Liver (tissue), 9 donors: ENCODE measurements around the gene SLC9C1. TPM values are rescaled to one million over a fixed set of nuclear protein-coding genes. Genes with fewer than 3 reads are reported as not detected.
"Not testable (repeated sequence)": the region's sequence is repeated elsewhere in the genome, so short reads cannot be mapped to it uniquely, and the experiment has no call there.

Experiments
- DNase-seq: peaks from one replicate; pipeline ENCODE4 v3.0.0-alpha.2; 2017; ENCODE audit warnings: low spot score
- H3K27ac ChIP-seq, 2 donors: one replicate each; pipeline ENCODE4 v1.7.0; 2013; ENCODE audit warnings: inconsistent platforms in 2 of 2, low read length in 2 of 2, control low read depth in 1 of 2, low read depth in 1 of 2, mild to moderate bottlenecking in 1 of 2
- H3K27me3 ChIP-seq, 4 donors: one replicate each; pipeline versions ENCODE4 v1.6.1 to v1.7.0; 2013; ENCODE audit warnings: low read length in 3 of 4, inconsistent platforms in 1 of 4, mild to moderate bottlenecking in 1 of 4, moderate library complexity in 1 of 4; ENCODE audit not compliant: control insufficient read depth in 4 of 4, insufficient read depth in 4 of 4
- H3K36me3 ChIP-seq, 4 donors: one replicate each; pipeline versions ENCODE4 v1.6.1 to v1.7.0; 2013; ENCODE audit warnings: low read length in 3 of 4, mild to moderate bottlenecking in 3 of 4, low read depth in 1 of 4, moderate library complexity in 1 of 4; ENCODE audit not compliant: control insufficient read depth in 4 of 4, insufficient read depth in 3 of 4
- H3K4me1 ChIP-seq, 4 donors: one replicate each; pipeline versions ENCODE4 v1.6.1 to v1.7.0; 2013; ENCODE audit warnings: low read length in 3 of 4, mild to moderate bottlenecking in 3 of 4, moderate library complexity in 1 of 4; ENCODE audit not compliant: control insufficient read depth in 4 of 4, insufficient read depth in 4 of 4
- H3K4me3 ChIP-seq, 3 donors: one replicate each; pipeline versions ENCODE4 v1.6.1 to v1.7.0; 2013; ENCODE audit warnings: low read length in 3 of 3, control low read depth in 1 of 3, low read depth in 1 of 3, mild to moderate bottlenecking in 1 of 3
- H3K9ac ChIP-seq, 2 donors: one replicate each; pipeline ENCODE4 v1.7.0; 2013; ENCODE audit warnings: low read length in 2 of 2, mild to moderate bottlenecking in 2 of 2, moderate library complexity in 2 of 2, control low read depth in 1 of 2, low read depth in 1 of 2
- H3K9me3 ChIP-seq, 4 donors: one replicate each; pipeline versions ENCODE4 v1.6.1 to v1.7.0; 2013; ENCODE audit warnings: low read length in 3 of 4; ENCODE audit not compliant: control insufficient read depth in 4 of 4
- EGR1 ChIP-seq, 2 donors: IDR thresholded peaks; 2 replicates each; pipeline ENCODE4 v1.6.1; 2016 to 2018; ENCODE audit warnings: antibody characterized with exemption in 2 of 2, low read depth in 2 of 2
- FOXA1 ChIP-seq: IDR thresholded peaks from 2 replicates; pipeline ENCODE4 v1.6.1; 2016; ENCODE audit warnings: antibody characterized with exemption
- FOXA2 ChIP-seq: IDR thresholded peaks from 2 replicates; pipeline ENCODE4 v1.6.1; 2016; ENCODE audit warnings: antibody characterized with exemption
- GABPA ChIP-seq, 2 donors: IDR thresholded peaks in 1 of 2; conservative IDR thresholded peaks in 1 of 2; 2 replicates each; pipeline ENCODE4 v1.6.1; 2016; ENCODE audit warnings: antibody characterized with exemption in 2 of 2, mild to moderate bottlenecking in 1 of 2, moderate library complexity in 1 of 2
- HNF4A ChIP-seq, 2 donors: conservative IDR thresholded peaks; 2 replicates each; pipeline ENCODE4 v1.6.1; 2016; ENCODE audit warnings: antibody characterized with exemption in 2 of 2, mild to moderate bottlenecking in 2 of 2
- NR2F2 ChIP-seq: IDR thresholded peaks from 2 replicates; pipeline ENCODE4 v1.6.1; 2016; ENCODE audit warnings: antibody characterized with exemption
- RAD21 ChIP-seq, 2 donors: IDR thresholded peaks; 2 replicates each; pipeline ENCODE4 v1.6.1; 2016; ENCODE audit warnings: antibody characterized with exemption in 2 of 2, mild to moderate bottlenecking in 2 of 2
- REST ChIP-seq: IDR thresholded peaks from 2 replicates; pipeline ENCODE4 v1.6.1; 2016; ENCODE audit warnings: antibody characterized with exemption, mild to moderate bottlenecking
- RXRA ChIP-seq, 2 donors: IDR thresholded peaks; 2 replicates each; pipeline ENCODE4 v1.6.1; 2017 to 2018; ENCODE audit warnings: antibody characterized with exemption in 2 of 2, mild to moderate bottlenecking in 1 of 2
- SP1 ChIP-seq: IDR thresholded peaks from 2 replicates; pipeline ENCODE4 v1.6.1; 2018; ENCODE audit warnings: antibody characterized with exemption, mild to moderate bottlenecking
- TAF1 ChIP-seq: conservative IDR thresholded peaks from 2 replicates; pipeline ENCODE4 v1.6.1; 2016; ENCODE audit warnings: antibody characterized with exemption, mild to moderate bottlenecking
- ZBTB33 ChIP-seq: IDR thresholded peaks from 2 replicates; pipeline ENCODE4 v1.6.1; 2016; ENCODE audit warnings: antibody characterized with exemption
- WGBS: extraction: QIAGEN DNeasy Blood & Tissue Kit; methylation state at CpG from one replicate; pipeline ENCODE4 v1.1.7; 2013; 5-methylcytosine and 5-hydroxymethylcytosine counted together
- polyA plus RNA-seq, 2 donors: library from polyadenylated mRNA; stranded (reverse) in 1 of 2; unstranded in 1 of 2; fragments of 200-250 nt in 1 of 2; fragments of >200 nt in 1 of 2; fragmentation: Nextera tagmentation in 1 of 2; extraction: Ambion mirVana in 1 of 2; gene quantifications; one replicate each; pipeline versions ENCODE4 v1.2.1 to v1.2.3, GENCODE V29; 2013 to 2015
- total RNA-seq, 2 donors: library from RNA; depleted of rRNA; stranded (reverse); fragments of >200 nt; gene quantifications; one replicate each; pipeline ENCODE4 v1.2.3, GENCODE V29; 2014
- TF ChIP-seq, protein P1 (sequence below): fragments of 150-350 bp; IDR thresholded peaks from 2 replicates; pipeline ENCODE4 v1.5.1; 2017; ENCODE audit warnings: improper control_type of control experiment, low read depth, low read length; ENCODE audit not compliant: missing input control
- TF ChIP-seq, protein P2 (sequence below): IDR thresholded peaks from 2 replicates; pipeline ENCODE4 v1.6.1; 2016; ENCODE audit warnings: antibody characterized with exemption
- donor health status: healthy.
- donor health status: healthy.
- donor health status: healthy.
- donor health status: healthy.
- donor health status: healthy.

SLC9C1 gene
- total and polyA plus RNA-seq, 4 donors, result 0.28 TPM; not detected in 3

DNA sequence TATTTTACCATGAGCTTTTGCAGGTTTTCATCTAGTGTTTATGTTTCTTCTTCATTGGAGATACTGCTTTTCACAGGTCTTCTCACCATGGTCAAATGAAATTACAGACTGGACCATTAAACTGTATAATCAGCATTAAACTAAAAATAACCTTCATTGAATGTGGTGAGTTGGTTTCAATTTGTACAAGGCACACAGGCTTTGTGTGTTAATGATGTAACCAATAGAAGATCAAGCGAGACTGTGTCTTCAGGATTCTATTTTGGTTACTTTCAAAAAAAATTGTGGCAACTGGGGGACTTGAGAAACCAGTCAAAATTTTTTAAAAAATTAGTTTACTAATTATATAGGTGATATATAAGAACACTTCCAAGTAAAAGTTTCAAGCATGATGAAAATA is 106.7 kb downstream of the SLC9C1 start:
- no peak overlapping the region for H3K9ac ChIP-seq
- TF ChIP-seq FOXA1 (no peak), RAD21 (IDR thresholded peaks at IDR 0.05) (no peak), RXRA (IDR thresholded peaks at IDR 0.05) (no peak), EGR1 (IDR thresholded peaks at IDR 0.05; ENCODE audit: low read depth in 2 of 2) (no peak), GABPA (IDR thresholded peaks at IDR 0.05 in 1 of 2, conservative IDR thresholded peaks at IDR 0.05 in 1 of 2) (no peak)
- TF ChIP-seq, protein P1, sequence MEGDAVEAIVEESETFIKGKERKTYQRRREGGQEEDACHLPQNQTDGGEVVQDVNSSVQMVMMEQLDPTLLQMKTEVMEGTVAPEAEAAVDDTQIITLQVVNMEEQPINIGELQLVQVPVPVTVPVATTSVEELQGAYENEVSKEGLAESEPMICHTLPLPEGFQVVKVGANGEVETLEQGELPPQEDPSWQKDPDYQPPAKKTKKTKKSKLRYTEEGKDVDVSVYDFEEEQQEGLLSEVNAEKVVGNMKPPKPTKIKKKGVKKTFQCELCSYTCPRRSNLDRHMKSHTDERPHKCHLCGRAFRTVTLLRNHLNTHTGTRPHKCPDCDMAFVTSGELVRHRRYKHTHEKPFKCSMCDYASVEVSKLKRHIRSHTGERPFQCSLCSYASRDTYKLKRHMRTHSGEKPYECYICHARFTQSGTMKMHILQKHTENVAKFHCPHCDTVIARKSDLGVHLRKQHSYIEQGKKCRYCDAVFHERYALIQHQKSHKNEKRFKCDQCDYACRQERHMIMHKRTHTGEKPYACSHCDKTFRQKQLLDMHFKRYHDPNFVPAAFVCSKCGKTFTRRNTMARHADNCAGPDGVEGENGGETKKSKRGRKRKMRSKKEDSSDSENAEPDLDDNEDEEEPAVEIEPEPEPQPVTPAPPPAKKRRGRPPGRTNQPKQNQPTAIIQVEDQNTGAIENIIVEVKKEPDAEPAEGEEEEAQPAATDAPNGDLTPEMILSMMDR, result no peak
- no peak overlapping the region for H3K4me3 ChIP-seq
- H3K4me1 ChIP-seq, result no peaks in the 10 kb centered on the region
- WGBS, result 75% methylated on average over 1 of the region's 1 CpG
- no peak for DNase-seq
- H3K36me3 ChIP-seq, result no peaks in the 10 kb centered on the region
- H3K9me3 ChIP-seq, result no peaks in the 10 kb centered on the region
- H3K27ac ChIP-seq, result no peak overlapping the region
- no peaks in the 10 kb centered on the region for H3K27me3 ChIP-seq

DNA sequence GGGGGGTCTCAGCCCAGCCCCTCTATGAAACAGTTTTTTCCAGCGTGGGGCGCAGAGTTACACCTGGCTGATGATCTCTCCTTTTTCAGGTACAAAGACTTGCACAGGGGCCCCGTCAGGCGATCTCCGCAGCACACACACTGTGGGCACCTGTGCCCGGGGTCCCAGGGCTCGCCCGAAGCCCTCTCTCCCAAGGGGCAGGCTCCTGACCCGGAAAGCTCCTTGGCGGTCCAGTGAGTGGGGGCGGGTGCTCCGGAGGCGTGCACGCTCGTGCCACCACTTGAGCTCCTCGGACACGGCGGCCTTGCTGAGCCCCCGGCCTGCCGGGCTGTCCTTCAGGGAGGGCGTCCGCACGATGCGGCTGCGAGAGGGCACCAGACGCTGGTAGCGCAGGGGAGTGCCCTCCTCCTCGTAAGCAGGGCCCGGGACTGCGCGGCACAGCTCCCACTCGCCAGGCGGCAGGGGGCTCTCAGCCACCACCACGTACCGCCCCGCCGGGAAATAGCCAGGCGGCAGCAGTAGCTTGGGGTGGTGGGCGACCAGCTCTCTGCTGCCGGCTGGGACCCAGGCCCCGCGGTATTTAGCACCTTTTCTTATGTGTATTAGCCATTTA is 108.5 kb downstream of the SLC9C1 start:
- H3K36me3 ChIP-seq, H3K27ac ChIP-seq, H3K4me3 ChIP-seq, H3K9ac ChIP-seq, H3K27me3 ChIP-seq, H3K4me1 ChIP-seq, DNase-seq, H3K9me3 ChIP-seq: not testable (repeated sequence)
- 20% methylated on average over 36 of the region's 42 CpGs for WGBS

DNA sequence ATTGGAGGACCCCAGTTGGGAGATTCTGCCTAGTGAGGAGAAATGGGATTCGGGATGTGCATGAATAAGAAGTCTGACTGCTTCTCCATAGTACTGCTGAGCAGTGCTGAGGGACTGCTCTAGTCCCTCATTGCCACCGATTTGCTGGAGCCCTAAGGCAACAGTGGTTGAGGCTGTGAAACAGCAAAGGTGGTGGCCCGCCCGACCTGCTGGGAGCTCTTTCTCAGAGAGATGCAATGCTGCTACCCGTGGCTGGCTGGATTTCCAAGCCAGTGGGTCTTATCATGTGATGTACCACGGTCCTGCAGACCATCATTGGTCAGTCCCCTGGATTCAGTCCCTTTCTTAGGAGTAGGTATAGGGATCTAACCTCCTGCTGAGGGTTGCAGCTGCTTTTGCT is 118.4 kb downstream of the SLC9C1 start:
- Histone ChIP-seq H3K27ac (no peak overlapping the region), H3K9me3 (no peaks in the 10 kb centered on the region), H3K4me3 (no peak overlapping the region), H3K9ac (no peak overlapping the region), H3K27me3 (no peaks in the 10 kb centered on the region), H3K36me3 (no peaks in the 10 kb centered on the region), H3K4me1 (no peaks in the 10 kb centered on the region)
- WGBS, result 77% methylated on average over 6 of the region's 6 CpGs
- DNase-seq, result no peak
- TF ChIP-seq RAD21 (IDR thresholded peaks at IDR 0.05) (no peak), RXRA (IDR thresholded peaks at IDR 0.05) (no peak), ZBTB33 (no peak), FOXA1 (no peak), HNF4A (conservative IDR thresholded peaks at IDR 0.05) (no peak), NR2F2 (no peak), SP1 (no peak), TAF1 (no peak), GABPA (IDR thresholded peaks at IDR 0.05 in 1 of 2, conservative IDR thresholded peaks at IDR 0.05 in 1 of 2) (no peak), FOXA2 (no peak), REST (no peak)
- TF ChIP-seq, protein P2, sequence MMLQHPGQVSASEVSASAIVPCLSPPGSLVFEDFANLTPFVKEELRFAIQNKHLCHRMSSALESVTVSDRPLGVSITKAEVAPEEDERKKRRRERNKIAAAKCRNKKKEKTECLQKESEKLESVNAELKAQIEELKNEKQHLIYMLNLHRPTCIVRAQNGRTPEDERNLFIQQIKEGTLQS, result no peak
